CD1c-positive myeloid dendritic cell (primary cell): ENCODE results near the gene NXN.
A peak's percentile ranks its signal among the peaks of the same experiment; 100 is the strongest.
"Not testable (repeated sequence)": the region's sequence is repeated elsewhere in the genome, so short reads cannot be mapped to it uniquely, and the experiment has no call there.

Experiments
- DNase-seq: peaks from one replicate; pipeline ENCODE4 v3.0.0-alpha.2; 2016; ENCODE audit errors: extremely low spot score

NXN gene

DNA sequence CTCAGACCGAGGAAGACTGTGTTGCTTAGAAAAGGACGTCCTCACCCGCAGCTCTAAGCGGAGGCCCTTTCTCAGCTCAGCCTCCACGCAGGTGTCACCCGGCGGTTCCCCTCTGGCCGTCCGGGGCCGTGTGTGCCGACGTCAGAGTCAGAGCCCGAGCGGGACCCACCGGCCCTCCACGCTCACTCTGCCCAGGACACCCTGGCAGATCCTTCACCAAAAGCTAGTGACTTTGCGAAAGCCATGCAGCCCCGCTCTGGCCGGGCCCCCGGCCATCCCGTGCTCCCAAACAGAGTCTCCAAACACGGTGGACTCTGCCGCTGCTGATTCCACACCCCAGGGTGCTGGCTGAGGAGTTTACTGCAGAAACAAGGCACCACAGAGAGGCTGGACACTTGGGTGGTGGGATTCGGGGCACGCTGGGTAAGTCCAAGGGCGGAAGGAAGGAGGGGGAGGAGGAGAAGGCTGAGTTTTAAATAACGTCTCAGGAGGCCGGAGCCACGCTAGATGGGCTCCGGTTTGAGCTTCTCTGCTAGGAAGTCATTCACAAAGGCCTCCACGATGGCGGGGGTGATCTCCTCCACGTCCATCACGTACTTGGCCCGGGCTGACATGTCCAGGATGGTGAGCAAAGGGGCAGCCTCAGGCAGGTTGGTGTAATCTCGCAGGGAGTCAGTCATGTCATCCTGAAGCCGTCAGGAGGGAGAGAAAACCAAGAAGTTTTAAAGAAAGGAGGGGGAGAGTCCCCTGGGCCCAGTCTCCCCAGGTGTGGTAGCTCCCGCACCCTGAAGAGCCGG lies 178.9 kb downstream of the NXN start:
- no peak for DNase-seq

DNA sequence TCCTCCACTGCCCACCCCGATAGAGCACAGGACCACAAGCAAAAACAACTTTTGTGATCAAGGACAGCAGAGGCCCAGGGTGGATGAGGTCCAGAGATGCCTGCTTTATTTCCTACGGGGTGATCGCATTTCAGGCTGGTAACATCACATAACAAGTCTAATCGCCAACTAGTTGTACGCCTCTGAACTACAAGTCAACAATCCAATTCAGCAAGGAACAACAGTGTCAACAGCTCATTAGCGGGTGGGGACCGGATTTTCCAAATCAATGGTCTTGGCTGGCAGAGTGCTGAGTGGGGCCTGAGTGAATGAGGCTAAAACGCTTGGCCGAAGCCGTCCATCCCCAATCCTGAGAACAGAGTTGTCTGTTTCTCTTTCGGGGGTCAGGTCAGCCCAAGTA lies 180.3 kb downstream of the NXN start:
- DNase-seq: no peak

DNA sequence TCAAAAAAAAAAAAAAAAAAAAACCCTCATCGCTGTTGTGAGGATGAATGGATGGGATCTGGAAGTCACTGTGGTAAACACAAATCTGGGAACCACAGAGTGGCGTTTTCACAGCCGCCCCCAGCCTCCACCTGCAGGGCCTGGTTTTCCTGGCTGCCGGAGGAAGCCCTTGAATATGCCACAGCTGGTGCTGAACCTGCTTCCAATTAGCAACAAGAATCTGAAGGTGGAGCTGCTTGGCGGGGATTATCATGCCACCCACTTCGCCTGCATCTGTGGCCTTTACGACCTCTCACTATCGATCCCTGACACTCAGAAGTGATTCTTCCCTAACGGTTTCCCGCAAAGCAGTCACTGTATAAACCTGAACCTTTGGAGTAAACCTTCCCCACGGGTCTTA lies 181.3 kb downstream of the NXN start:
- DNase-seq: no peak

DNA sequence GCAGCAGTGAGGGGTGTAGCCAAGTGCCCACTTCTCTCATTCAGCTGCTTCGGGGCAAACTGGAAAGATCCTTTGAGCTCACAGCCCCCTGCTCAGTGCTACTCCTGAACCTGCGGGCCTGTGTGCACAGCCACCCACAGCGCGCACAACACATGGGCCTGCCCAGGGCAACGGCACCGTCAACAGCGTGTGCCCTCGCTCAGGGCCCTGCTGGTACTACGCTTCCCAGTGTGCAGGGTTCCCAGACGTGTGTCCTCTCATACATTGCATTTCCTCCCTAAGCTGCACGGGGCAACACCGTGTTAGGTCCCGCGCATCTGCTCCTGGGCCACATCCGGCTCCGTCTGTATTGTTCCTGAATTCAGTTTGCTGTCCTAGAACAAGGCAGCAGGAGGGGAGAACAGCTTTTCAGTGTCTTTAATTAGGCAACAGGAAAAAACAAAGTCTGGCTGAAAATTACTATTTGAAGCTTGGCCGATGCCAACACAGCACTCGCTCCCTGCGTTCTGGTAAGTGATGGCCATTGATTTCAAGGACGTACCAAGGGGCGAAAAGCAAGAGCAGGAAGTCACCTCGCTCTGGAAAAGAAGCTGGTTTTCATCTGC lies 182.2 kb downstream of the NXN start:
- DNase-seq: no peak

DNA sequence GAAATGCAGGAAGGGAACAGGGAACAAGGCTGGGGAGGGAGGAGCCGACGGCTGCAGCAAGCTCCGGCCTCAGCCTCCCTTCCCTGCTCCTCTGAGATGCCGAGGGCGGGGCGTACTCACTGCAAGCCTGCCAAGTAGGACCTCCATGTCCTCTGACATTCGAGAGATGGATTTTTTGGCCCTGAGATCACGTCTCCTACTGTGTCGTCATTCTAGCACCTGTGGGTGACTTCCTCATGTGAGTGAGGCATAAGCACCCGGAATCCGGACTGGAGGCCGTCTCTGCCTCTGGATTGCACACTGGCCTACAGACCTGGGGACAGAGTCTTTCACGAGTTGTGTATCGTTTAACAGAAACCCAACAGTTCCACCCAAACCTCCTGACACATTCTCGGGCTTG lies 183.0 kb downstream of the NXN start:
- DNase-seq: no peak

DNA sequence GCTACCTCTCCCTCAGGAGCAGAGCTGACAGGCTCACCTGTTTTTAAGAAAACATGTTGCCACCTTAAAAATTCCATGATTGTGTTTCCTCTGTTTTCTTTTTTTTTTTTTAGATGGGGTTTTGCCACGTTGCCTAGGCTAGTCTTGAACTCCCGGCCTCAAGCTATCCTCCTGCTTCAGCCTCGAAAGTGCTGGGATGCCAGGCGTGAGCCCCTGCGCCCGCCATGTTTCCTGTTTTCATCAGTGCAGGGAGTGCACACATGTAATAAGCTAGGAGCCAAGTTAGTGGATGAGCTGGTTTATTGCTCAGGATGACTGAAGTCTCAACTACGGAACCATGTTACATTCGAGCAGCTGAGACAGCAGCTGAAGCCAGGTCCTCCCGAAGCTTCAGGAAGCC lies 183.9 kb downstream of the NXN start:
- DNase-seq: no peak

DNA sequence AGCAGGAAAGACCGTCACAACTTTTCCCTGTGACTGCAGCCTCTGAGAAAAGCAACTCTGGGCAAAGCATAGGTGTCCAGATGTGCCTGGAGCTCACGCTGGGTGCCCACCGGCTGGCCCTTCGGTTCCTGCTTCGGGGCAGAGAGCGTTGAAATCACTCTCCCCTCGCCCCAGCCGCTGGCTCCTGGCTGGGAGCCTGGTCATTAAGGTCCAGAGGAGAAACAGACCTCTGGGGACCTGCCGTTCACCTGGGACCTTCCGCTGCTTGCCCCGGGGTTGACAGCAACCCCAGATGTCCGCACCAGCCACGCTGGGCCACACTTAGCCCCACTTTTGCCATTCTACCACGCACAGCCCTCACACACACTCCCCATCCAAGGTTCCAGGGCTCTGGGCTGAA lies 184.3 kb downstream of the NXN start:
- no peak for DNase-seq

DNA sequence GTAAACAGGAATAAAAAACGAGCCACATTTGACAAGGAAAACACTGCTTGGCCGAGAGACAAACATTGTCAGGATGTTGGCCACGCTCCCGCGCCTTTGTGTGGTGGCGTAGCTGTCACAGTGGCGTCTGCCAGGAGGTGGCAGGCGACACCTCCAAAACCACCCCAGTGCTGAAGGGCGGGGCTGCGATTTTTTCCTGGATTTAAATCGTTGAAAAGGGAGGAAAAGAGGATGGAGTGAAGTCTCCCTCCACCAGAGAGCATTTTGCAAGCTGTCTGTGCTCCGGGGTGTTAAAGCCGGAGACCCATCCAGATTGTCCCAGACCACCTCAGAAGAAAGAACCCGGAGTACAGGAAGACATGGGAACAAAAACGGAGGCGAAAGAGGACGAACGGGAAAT lies 184.7 kb downstream of the NXN start:
- DNase-seq: peak; percentile 59

DNA sequence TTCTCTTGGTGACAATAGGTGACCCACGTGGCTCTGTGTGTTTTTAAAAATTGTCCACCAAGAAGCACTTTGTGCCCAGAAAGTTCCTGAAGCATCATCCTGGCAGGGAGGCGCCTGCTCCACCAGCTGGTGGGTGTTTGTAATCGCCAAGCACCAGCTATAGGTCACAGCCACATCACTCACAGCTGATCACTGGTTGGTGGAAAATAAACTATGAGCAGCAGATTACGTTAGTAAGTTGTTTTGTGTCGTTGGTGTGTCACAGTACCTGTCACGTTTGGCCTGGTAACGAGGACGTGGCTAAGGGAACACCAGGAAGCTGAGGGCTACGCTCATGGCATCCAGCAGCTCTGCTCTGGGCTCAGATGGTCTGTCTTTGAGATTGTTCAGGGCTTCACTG lies 187.3 kb downstream of the NXN start:
- no peak for DNase-seq

DNA sequence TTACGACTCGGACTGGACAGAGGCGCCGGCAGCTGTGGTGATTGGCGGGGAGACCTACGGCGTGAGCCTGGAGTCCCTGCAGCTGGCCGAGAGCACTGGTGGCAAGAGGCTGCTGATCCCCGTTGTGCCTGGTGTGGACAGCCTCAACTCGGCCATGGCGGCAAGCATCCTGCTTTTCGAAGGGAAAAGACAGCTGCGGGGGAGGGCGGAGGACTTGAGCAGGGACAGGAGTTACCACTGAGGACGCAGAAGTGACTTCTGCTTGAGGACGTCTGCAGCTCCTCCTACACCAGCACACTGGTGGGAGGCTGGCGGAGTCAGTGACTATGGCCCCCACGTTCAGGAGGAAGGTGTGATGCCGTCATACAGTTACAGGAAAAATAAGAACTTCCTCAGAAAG lies 187.7 kb downstream of the NXN start:
- DNase-seq: no peak

DNA sequence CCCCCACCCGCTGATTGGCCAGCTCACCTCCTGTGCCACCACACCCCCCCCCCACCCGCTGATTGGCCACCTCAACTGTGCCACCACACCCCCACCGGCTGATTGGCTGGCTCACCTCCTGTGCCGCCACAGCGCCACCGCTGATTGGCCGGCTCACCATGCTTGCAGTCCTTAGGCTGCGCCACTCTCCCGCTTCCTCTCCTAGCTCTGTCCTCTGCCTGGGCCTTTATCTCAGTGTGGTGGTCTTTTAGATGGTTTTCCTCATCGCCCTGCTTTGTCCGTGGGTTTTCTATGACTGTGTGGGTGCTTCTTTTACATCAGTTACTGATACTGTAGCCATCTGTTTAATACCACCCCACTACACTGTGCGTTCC lies 188.7 kb downstream of the NXN start:
- DNase-seq: not testable (repeated sequence)

DNA sequence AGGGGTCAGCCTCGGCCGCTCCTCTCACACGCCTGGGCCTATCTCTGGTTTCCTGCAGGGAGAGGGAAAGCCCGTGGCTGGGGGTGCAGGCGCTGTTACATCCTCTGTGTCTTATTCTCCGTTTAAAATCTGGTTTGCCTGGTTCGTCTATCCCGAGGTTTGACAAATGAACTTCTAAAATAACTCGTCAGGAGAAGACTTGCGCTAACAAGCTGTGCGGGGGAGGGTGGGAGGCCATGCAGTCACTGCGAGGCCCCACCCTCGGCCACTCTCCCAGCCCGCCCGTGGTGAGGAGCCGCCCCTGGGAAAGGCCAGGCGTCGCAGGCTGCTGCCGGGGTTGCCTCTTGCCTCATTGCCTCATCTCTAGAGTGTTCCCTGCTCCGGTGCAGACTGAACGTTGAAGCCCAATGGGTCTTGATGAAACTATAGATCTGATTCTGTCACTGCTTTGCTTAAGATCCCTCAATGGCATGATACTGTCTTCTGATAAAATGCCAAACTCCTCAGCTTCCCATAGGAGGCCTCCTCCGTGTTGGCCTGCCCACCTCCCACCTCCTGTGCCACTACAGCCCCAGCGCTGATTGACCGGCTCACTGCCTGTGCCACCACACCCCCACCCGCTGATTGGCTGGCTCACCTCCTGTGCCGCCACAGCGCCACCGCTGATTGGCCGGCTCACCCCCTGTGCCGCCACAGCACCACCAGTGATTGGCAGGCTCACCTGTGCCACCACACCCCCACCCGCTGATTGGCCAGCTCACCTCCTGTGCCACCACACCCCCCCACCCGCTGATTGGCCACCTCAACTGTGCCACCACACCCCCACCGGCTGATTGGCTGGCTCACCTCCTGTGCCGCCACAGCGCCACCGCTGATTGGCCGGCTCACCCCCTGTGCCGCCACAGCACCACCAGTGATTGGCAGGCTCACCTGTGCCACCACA lies 189.4 kb downstream of the NXN start:
- DNase-seq: not testable (repeated sequence)

DNA sequence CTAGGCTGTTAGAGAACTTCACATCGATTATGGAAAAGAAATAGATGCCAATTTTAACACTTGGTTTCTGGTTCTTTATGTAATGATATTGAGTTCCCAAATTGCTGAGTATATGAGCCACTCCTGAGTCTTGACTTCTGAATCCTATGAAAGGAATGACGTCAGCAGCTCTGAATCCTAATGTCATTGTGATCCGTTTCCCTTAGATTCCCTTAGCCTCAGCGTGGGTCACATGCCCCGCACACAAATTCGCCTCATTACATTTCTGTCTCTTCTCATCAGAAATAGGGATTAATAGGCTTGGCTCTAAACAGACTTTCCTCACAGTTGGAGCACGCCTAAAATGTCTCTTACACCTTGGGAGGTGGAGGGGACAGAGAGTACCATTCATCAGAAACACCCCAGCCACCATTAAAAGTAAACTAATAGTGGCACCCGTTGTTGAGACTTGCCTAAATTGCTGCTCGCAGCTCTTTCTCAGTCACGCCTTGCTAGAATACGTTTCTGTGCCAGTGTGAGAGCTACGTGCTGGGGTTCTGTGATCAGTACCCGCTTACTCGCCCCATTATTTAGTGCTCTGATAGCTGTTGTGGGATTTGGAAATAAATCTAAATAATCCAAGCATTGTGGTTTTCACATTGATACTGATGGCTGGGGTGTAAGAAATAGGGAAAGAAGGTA lies 190.3 kb downstream of the NXN start:
- no peak for DNase-seq

DNA sequence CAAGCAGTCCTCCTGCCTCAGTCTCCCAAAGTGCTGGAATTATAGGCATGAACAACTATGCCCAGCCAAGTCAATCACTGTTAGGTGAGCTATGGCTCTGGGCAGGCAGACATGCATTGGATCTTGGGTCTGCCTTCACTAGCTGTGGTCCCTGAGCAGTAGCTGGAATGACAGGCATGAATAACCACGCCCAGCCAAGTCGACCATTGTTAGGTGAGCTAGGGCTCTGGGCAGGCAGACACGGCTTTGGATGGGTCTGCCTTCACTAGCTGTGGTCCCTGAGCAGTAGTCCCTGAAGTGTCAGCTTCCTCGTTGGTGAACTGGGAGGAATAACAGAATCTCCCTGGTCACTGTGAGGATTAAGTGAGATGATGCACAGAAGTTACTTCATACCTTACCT lies 191.0 kb downstream of the NXN start:
- DNase-seq: no peak

DNA sequence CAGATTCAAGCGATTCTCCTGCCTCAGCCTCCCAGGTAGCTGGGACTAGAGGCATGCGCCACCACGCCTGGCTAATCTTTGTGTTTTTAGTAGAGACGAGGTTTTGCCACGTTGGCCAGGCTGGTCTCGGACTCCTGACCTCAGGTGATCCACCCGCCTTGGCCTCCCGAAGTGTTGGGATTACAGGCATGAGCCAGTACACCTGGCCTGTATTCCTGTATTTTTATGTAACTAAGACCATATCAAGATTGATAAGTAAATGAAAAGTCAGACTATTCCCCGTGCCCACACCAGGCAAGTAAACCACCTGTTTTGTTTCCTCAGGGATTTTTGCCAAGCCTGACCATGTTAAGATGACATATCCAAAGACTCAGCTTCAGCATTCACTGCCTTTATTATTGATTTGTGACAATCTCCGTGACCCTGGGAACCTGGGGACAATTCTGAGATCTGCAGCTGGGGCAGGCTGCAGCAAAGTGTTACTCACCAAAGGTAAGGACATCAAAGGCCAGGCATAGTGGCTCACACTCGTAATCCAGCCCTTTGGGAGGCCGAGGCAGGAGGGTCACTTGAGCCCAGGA lies 191.8 kb downstream of the NXN start:
- no peak for DNase-seq

DNA sequence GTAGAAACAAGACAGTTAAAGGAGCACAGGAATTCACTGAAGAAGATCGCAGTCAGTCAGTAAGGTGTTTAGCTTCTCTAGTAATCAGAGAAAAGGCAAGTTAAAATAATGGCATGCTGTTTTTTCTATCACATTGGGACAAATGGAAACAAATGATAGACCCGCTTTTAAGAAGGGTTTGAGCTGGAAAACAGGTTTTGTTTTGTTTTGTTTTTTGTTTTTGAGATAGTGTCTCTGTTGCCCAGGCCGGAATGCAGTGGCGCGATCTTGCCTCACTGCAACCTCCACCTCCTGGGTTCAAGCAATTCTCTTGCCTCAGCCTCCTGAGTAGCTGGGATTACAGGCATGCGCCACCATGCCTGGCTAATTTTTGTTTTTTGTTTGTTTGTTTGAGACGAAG lies 193.7 kb downstream of the NXN start:
- not testable (repeated sequence) for DNase-seq

DNA sequence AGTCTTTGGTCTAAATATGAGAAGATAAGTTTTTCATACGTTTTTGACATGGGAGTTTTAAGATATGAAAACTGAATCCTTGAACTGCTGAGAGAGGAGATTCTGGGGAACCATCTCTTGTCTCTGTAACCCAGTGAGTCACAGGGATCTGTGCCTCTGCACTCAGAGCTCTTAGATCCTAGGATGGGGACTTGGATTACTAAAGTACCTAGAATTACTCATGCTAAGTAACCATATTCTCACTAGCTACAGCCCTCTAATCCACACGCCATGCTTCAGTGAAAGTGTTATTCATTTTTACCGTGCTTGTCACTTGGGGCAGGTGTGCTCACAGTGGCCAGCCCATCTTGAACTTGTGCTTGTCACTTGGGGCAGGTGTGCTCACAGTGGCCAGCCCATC lies 195.4 kb downstream of the NXN start:
- DNase-seq: no peak

DNA sequence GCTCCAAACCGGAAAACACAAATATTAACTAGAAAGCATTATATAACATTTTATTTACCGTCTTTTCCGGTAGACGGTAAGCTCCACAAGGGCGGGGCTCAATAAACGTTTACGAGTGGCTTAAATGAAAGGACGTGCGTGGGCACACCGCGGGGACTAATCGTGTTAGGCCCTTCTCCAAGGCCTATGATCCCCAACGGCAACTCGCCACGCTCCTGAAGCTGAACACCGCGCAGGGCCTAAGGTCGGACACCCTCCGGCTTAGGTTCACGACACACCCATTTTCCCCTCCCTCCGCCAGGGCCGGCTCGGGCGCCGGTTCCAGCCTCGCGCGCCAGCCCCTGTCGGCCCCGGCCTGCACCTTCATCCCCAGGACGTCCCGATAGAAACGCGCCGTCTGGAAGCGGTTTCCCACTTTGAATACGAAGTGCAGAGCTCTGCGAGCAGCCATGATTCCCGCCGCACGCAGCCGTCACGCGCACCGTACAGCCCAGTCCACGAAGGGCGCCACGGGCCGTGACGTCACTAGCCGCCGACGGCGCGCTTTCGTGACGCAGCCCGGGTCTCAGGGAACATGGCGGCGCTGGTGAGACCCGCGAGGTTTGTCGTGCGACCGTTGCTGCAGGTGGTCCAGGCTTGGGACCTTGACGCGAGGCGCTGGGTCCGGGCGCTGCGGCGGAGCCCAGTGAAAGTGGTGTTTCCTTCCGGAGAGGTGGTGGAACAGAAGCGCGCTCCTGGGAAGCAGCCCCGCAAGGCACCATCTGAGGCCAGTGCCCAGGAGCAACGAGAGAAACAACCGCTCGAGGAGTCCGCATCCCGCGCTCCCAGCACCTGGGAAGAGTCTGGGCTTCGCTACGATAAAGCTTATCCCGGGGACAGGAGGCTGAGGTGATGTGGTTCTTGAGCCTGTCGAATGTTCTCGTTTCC lies 197.5 kb downstream of the NXN start, which contains the start of the genes GLOD4 and MRM3:
Gene GLOD4 (minus strand): TSS at position 476 of the 927 bp plus-strand sequence. CDS start 25 bp downstream, at position 451.
Gene MRM3 (plus strand): TSS at position 549 of the 927 bp plus-strand sequence. CDS start 26 bp downstream, at position 575.
- DNase-seq: peak; percentile 98

DNA sequence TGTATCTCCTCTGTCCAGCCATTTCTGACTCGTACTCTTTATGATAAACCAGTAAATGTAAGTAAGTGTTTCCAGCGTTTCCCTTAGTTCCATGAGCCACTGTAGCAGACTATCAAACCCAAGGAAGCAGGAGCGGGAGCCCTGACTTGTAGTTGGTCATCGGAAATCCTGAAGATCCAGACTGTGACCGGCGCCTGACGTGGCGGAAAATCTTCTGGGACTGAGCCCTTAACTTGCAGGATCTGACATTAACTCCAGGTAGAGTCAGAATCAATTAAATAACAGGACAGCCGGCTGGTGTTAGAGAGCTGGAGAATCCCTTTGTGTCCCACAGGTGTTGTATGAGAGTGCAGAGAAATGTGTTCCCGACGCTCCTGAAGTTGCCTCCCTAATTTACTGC lies 201.5 kb downstream of the NXN start:
- DNase-seq: no peak

DNA sequence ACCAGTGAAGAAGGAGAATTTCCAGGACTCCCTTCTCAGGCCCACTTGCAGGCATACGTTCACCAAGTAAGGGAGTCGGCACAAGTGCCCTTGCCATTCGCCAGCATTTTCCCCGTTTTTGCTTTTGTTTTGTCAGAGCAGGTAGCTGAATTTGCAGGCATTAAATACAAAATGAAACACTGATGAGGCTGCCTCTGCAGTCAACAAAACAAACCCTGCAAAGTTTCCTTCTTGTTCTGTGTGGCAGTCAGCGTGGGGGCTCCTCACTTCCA lies 205.3 kb downstream of the NXN start:
- DNase-seq: no peak
